Measurements from ENCODE around the gene LEKR1.
"Not testable (repeated sequence)": the region's sequence is repeated elsewhere in the genome, so short reads cannot be mapped to it uniquely, and the experiment has no call there.

Gene LEKR1

DNA sequence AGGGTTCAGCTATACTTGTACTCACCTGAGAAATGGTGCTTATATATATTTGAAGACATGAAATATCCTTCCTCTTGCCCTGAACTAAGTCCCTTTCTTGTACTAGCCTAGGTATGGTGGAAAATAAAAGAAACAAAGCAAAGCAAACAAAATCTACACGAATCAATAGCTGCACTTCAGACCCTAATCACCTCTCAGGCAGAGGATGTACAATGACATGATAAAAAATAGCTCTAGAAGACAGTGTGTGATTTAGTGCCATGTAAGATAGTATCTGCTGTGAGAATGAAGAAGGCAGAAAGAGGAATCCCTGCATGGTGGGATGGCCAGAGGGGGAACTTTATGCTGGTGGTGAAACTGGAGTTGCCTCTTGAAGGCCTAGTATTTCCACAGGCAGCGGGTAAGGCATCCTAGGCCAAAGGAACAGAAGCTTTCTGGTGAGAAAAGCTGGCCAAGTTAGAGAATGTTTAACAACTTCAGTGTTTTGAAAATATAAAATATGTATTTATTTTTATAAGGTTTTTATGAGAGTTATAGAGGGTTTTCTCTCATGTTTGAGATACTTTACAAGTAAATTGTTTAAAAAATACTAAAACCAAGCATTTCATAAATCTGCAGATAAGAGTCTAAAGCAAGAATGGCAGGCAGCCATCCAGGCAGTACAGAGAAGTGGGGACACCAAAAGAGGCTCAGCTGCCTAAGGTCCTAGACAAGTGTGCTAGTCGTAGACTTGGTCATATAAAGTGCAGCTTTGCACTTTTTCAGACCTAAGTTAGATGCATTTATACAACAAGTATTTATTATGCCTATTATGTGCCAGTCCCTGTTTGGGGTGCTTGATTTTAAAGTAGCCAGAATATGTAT, 14.9 kb downstream of the LEKR1 start:
- DNase-seq = no peak

DNA sequence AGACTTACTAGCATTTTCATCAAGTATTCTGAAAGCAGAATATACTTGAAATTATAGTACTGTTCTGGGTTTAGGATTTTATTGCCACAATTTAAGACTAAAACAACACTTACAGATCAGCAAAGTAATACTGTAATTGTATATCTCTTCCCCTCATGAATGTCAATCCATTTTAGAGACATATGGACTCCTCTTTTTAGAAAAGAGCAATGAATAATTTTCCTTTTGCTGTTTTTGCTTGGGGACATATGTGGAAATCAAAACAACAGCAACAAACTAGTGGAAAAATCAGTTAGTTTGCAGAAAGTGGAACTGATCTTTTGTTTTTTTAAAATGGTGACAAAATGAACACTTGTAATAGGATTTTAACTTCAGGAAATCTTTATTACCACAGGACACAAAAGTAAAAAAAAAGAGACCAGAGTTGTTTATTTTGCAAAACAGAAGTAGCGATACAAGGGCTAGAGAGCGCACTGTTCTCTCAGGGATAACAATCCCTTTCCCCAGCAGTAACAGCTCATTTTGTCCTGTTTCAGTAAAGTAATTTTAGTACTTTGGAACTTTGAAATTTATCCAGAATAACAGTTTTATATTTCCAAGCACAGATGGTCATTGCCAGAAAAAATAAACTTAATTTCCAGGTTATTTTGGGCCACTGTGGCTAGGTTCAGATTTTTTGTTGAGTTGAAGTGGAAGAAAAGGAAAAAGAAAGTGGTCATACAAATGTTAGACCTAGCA, 17.1 kb downstream of the LEKR1 start:
- DNase-seq = no peak

DNA sequence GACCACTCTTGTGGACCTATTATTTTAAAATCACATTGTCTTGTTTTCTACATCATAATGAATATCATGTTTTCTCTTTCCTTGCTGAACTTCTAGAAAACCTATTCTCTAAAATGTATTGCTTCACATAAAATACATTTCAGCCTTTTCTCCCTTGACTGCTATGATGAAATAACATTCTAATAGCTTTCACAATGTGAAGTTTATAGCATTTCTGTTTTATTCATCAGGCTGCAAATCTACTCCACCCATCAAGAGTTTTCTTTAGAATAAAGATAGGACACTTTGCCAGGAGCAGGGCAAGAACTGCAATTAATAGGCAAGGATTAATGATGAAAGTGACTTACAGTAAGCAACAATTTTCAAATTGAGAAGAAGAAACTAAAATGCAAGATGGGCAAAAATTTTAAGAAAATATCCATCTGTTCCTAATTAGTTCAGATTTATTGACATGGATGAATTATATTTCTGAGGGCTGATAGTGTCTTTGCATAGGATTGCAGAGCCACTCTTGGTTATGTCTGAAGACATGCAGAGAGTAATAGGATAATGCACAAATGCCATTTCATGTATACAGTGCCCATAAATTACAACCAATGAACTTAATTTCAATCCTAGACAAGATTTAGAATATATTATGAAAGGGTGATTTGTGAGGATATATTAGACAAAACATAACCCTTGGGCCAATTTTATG, 21.7 kb downstream of the LEKR1 start:
- DNase-seq = no peak

DNA sequence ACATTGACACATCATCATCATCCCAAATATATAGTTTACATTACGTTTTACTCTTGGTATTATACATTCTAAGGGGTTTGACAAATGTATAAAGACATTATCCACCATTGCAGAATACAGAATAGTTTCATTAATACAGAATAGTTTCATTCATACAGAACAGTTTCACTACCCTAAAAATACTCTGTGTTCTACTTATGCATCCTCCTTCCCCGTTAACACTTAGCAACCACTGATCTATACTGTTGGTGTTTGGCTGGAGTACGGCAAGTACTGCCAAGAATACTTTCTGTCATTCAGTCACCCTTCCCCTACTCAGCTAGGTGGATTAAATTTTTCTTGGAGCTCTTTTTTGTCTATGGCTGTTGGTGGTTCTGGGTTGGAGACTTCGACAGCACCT, 33.4 kb downstream of the LEKR1 start:
- DNase-seq = no peak

DNA sequence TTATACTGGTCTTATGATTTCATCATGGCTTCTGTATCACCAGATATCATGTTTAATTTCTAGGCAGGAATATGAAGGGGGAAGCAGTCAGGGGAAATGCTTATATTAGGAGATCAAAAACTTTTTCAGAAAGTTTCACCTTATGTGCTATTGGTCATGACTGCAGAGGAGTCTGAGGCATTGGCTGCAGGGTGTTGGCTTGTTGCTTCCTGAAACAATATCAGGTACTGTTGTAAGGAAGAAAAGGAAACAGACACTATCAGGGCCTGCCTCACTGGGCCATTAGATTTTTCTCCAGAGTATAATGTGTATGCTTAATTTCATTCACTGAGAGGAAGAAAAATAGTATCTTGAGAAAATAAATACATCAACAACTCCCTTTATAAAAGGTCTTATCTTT, 34.7 kb downstream of the LEKR1 start:
- DNase-seq = no peak

DNA sequence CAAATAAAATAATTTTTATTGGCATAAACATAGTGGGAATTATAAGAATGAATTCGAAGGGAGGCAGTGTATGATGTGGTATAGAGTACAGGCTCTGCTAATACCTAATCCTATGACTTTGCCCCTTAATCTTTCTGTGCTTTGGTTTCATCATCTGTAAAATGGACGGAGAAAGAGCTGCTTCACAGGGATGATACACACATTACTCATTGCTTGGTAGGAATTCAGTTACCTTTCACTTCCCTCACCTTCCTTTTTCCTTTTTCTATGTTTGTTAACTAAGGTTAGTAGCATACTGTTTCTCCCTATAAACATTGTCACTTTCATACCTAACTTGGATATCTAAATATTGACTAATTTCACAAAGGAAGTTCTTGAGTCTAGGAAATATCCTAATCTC, 36.2 kb downstream of the LEKR1 start:
- DNase-seq = no peak

DNA sequence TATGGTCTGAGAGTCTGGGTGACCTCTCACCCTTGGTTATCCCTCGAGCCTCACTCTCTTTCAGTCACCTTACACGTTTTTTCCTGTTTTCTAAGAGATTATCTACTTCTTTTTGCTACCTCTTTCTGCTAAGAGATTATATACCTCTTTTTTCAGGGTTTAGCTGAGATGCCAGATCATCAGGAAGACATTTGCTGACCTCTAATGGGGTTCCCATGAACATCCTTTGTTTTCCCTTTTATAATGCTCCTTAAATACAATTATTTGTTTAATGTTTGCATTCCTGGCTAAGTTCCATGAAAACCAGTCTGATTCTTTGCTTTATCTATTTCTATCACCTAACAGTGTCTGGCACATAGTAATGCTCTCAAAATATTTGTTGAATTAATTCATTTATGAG, 39.6 kb downstream of the LEKR1 start:
- DNase-seq = no peak

DNA sequence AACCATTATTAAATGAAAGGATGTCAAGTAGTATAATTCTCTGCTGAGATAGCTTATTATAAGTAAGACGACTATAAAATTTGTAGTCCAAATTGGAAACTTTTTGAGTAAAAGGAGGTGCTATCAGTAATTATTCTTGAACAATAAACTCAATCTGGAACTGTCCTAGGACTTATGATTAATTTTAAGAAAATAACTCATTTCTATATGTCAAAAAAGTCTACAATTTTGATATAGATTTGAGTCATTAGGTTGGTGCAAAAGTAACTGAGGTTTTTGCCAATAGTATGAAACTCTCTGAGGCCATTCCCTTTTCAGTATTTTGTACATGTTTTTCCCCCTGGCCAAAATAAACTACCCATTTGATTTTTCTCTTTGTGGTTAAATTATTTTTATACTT, 41.0 kb downstream of the LEKR1 start:
- DNase-seq = no peak

DNA sequence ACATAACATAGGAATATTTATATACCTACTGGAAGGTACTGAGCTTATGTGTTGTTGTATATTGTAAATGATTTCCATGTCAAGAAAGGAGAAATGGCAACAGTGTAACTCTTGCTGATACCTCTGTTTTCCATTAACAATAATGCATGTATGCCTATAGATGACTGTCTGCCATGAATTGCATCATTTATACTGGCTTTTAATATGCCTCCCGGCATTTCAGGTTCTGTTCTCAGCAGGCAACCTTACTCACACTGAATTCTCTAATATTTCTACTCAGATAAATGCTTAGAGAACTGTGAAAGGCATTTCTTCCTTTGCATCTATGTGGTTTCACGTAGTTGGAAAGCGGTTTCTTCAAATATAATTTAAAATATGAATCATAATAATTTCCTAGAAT, 41.8 kb downstream of the LEKR1 start:
- DNase-seq = no peak

DNA sequence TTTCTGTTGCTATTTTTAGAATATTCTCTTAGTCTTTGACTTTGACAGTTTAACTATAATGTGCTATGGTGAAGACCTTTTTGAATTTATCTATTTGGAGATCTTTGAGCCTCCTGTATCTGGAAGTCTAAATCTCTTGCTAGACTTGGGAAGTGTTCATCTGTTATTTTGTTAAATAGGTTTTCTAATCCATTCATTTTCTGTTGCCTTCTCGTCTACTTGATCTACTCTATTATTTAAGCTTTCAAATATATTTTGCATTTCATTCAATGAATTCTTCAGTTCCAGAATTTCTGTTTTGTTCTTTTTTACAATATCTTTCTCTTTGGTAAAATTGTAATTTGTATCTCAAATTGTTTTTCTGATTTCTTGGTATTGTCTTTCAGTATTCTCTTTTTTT, 47.8 kb downstream of the LEKR1 start:
- no peak for DNase-seq

DNA sequence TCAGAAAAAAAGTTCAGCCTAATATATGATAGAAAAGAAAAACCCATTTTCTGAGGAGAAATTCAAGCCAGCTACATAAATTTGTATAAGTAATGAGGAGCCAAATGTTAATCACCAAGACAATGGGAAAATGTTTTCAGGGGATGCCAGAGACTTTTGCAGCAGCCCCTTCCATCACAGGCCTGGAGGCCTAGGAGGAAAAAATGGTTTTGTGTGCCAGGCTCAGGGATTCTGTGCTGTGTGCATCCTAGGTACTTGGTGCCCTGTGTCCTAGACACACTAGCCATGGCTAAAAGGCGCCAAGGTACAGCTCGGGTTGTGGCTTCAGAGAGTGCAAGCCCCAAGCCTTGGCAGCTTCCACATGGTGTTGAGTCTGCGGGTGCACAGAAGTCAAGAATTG, 53.3 kb downstream of the LEKR1 start:
- DNase-seq = not testable (repeated sequence)

DNA sequence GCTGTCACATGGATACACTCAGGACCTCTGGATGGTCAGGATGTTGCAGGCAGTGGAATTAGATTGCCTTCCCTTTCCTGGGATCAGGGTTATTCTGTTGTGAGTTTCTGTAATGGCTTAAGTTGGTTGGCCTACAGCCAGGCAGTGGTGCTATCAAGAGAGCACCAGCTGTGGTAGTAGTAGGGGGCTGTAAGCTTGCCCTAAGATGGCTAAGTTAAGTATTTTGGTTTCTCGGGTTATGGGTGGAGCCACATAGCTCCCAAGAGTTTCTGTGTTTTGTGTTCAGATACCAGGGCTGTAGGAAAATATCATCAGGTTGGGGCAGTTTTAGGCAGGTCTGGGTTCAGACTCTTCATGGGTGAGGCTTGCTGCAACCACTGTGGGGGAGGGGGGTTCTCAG, 59.6 kb downstream of the LEKR1 start:
- no peak for DNase-seq

DNA sequence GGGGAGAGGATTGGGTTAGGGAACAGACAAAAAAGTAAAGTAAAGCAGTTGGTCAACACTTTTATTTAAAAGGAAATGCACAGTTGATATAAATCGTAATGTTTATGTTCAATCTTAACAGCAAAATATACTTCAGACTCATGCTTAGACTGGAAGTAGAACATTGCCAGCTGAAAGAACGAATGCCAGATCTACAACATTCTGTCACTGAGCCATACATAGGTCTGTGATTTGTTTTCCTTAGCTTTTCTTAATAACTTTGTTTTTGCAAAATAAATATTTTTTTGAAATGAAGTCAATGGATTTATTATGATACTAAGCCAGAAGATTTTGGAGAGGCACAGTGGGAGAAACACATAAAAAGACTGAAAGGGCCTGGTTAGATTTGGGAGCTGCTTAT, 62.0 kb downstream of the LEKR1 start:
- no peak for DNase-seq

DNA sequence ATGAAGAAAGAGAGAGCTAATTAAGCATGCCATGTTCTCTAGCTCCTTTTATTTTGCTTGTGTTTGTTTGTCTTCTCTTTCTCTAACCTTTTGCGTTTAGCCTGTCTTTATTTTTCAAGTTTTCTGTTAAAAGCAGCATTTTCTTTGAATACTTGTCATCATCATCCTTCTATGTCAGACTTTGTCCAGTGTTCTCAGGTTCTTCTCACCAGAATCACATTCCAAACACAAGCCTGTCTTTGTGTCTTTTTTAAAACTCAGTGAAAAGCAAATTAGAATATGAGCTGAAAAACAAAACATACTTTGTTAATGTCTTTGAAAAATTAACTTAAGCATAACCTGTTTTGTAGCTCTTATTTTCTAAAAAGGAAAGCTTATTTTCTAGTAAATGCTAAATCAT, 62.4 kb downstream of the LEKR1 start:
- no peak for DNase-seq

DNA sequence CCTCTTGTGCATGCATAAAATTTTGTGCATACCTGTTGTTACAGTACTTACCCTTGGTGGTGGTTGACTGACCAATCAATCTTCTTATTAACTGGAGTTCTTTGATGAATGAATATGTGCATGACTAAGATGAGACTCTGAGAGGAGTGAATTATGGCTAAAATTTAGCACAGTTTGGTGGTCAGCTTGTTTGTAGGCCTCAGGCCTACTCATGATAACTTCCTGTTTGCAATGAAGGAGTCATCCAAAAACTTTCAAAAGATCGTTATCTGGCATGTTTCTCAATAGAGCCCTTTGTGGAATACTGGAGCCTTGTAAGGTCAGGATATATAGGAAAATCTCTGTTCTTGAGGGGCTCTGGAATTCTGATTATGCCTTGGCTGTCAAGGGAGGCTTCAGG, 66.5 kb downstream of the LEKR1 start:
- DNase-seq = no peak

DNA sequence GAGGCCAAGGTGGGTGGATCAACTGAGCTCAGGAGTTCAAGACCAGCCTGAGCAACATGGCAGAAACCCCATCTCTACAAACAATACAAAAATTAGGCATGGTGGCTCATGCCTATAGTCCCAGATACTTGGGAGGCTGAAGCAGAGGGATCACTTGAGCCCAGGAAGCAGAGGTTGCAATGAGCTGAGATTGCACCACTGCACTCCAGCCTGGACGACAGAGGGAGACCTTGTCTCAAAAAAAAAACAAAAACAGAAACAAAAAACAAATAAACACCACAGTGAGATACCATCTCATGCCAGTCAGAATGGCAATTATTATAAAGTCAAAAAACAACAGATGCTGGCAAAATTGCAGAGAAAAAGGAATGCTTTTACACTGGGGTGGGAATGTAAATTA, 69.2 kb downstream of the LEKR1 start:
- DNase-seq = not testable (repeated sequence)

DNA sequence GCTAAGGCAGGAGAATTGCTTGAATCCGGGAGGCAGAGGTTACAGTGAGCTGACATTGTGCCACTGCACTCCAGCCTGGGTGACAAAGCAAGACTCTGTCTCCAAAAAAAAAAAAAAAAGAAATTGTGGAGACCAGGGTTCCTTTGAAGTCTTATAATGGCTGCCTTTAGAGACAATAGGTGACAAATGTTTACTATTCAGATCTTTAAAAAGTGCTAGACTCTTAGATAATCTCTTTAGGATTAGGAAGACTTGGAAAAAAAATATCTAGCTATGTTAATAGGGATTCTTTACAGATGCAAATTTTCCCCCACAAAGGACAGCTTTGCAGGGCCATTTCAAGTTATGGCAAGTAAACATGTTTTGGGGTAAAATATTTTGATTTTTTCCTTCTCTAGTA, 71.7 kb downstream of the LEKR1 start:
- not testable (repeated sequence) for DNase-seq

DNA sequence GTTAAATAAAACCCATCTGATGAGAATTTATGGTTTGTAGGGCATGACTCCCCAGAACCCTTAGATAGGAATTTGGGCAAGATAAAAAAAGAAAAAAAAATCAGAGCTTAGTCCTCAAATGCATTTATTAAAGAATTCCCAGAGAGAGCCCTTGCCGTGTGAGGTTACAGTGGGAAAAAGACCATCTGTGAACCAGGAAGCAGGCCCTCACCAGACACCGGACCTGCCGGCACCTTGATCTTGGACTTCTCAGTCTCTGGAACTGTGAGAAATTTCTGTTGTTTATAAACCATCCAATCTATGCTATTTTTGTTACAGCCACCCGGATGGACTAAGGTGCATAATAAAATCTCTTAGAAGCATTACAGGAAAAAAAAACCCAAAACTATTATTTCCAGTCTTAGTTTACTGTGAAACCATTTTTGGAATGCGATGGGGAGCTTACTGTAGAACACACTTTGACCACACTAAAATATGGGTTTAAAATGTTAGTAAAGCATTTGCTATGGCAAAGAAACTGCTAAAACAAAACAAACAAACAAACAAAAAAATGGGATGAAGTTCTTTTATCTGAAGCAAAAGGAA, 72.2 kb downstream of the LEKR1 start:
- no peak for DNase-seq

DNA sequence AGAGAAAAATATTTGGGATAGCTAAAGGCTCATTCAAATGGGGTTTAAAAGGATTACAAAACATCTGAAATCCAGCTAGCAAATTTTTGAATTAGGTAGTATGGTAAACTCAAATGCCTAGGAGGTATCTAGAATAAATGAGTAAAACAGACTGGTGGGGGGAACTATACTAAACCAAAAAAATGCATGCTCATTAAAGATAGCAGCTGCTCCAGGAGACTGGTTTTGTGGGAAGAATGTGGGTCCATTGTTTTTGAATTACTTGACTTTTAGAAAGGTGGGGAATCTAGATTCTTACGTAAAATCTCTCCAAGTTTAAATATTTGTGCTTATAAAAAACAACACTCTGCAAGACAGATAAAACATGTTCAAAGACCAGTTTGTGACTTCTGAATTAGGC, 73.8 kb downstream of the LEKR1 start:
- no peak for DNase-seq

DNA sequence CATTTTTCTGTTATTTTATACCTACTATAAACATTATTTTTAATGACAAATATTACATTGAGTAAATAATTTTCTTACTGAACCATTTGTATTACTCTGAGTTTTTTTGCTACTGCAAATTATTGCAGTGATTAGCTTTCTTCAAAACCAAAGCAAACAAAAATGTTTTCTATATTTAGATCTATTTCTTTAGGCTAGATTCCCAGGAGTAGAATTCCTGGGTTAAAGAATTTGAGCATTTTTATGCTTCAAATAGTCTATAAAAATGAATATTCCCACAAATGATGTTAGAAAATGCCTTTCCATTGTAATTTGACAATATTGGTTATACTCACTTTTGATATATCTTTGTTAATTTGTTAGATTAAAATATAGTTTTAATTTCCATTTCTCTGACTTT, 76.8 kb downstream of the LEKR1 start:
- no peak for DNase-seq

DNA sequence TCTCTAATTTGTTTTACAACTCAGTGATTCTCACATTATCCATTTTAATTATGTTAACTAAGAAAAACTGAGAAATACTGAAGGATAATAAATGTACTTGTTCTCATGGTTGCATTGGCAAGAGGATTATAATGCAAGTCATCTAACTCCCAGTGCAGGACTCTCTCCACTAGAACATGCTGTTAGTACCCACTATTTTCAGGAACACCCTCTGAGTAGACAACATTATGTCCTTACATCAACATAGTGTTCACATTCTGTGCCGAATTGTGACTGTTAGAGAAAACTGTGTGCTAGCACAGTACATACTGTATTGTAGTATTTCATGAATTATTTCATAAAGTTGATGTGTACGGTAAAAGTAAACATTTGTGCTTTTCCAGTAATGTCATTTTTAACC, 80.1 kb downstream of the LEKR1 start:
- DNase-seq = no peak

DNA sequence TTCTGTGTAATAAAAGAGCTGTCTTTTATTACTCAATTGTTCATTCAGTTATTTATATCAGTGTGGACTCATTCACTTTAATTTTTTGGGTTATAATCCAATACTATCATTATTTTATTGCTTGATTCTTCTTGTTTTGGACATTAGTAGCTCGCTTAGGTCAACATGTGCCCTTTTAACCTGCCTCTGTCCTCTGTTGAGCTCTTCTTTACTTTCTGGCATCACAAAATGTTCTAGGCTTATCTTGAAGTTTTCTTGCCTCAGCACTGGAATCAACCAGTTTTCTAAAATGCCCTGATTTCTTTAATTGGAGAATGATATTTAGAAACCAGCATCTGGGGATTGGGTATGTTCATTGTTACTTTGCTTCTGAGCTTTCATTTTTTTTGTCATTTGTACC, 82.2 kb downstream of the LEKR1 start:
- DNase-seq = no peak

DNA sequence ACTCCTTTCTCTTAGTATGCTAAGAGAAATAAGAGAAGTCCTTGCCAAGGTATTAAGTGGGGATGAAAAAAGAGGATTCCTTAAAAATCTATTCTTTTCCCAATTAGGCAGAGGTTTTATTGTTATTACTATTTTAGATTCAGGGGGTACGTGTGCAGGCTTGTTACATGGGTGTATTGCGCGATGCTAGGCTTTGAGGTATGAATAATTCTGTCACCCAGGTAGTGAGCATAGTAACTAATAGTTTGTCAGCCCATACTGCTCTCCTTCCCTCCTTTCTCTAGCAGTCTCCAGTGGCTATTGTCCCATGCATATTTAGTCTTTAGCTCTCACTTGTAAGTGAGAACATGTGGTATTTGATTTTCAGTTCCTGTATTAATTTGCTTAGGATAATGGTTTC, 83.9 kb downstream of the LEKR1 start:
- no peak for DNase-seq

DNA sequence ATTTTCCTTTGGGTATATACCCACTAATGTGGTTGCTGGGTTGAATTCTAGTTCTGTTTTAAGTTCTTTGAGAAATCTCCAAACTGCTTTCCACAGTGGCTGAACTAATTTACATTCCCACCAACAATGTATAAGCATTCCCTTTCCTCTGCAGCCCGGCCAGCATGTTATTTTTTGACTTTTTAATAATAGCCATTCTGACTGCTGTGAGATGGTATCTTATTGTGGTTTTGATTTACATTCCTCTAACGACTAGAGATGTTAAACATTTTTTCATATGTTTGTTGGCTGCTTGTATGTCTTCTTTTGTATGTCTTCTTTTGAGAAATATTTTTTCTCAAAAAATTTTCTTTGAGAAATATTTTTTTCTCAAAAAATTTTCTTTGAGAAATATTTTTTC, 84.7 kb downstream of the LEKR1 start:
- not testable (repeated sequence) for DNase-seq

Data from GDM1 (cell line).